HEK293 (cell line): ENCODE measurements around the gene DLD.
A peak's percentile ranks its signal among the peaks of the same experiment; 100 is the strongest.

Experiments
- CTCF ChIA-PET: fragments of 350-600 bp; formaldehyde crosslinking; extraction: SDS; loops from one replicate; lab custom pipeline; 2021; ENCODE audit warnings: antibody characterized with exemption; lab: Yijun Ruan, JAX
- POLR2A ChIA-PET: fragments of 300-600 bp; formaldehyde crosslinking; extraction: SDS; loops from one replicate; lab custom pipeline; 2020; ENCODE audit warnings: antibody characterized with exemption, inconsistent platforms; lab: Yijun Ruan, JAX
- H3K27ac ChIP-seq: fragments of 200-500 bp; sonication (Bioruptor generic); 2 replicates; pipeline ENCODE4 v1.5.1; 2014; ENCODE audit warnings: low read depth, low read length, control low read depth, inconsistent platforms; ENCODE audit errors: extremely low read depth
- H3K36me3 ChIP-seq, 2 experiments: fragments of 200-500 bp in 1 of 2; sonication (Bioruptor generic) in 1 of 2; 1 replicate in 1 of 2; 2 replicates in 1 of 2; pipeline ENCODE4 v1.5.1; 2014 to 2017; ENCODE audit warnings: inconsistent platforms in 2 of 2, low read length in 2 of 2; ENCODE audit not compliant: control insufficient read depth in 2 of 2, insufficient read depth in 1 of 2
- H3K4me1 ChIP-seq: fragments of 200-500 bp; sonication (Bioruptor generic); 2 replicates; pipeline ENCODE4 v1.5.1; 2014; ENCODE audit warnings: mild to moderate bottlenecking, low read length, inconsistent platforms; ENCODE audit not compliant: control insufficient read depth, insufficient read depth
- H3K4me3 ChIP-seq: 2 replicates; pipeline ENCODE4 v1.5.1; 2011; ENCODE audit warnings: low read depth, mild to moderate bottlenecking, control low read depth, low read length, moderate library complexity
- H3K9me3 ChIP-seq: fragments of 200-500 bp; sonication (Bioruptor generic); 2 replicates; pipeline ENCODE4 v1.5.1; 2014; ENCODE audit warnings: low read depth, low read length, inconsistent platforms; ENCODE audit not compliant: control insufficient read depth, insufficient read depth
- FEZF1 ChIP-seq: fragments of 450-650 bp; formaldehyde crosslinking; IDR thresholded peaks from 2 replicates; pipeline ENCODE4 v1.5.1; 2016; ENCODE audit warnings: missing biosample characterization, missing genetic modification characterization
- IKZF3 ChIP-seq: fragments of 450-650 bp; IDR thresholded peaks from 2 replicates; pipeline ENCODE4 v1.5.0; 2018; ENCODE audit warnings: missing biosample characterization, mild to moderate bottlenecking, missing genetic modification characterization, moderate library complexity
- KLF9 ChIP-seq: fragments of 450-650 bp; formaldehyde crosslinking; IDR thresholded peaks from 2 replicates; pipeline ENCODE4 v1.5.1; 2016; ENCODE audit warnings: missing biosample characterization, missing genetic modification characterization, low read depth
- MZF1 ChIP-seq: fragments of 450-650 bp; formaldehyde crosslinking; IDR thresholded peaks from 2 replicates; pipeline ENCODE4 v1.5.1; 2017; ENCODE audit warnings: missing biosample characterization, missing genetic modification characterization, borderline replicate concordance
- OSR2 ChIP-seq: fragments of 450-650 bp; formaldehyde crosslinking; IDR thresholded peaks from 2 replicates; pipeline ENCODE4 v1.5.1; 2016; ENCODE audit warnings: missing biosample characterization, missing genetic modification characterization
- PBX3 ChIP-seq: sonication (generic); formaldehyde crosslinking; IDR thresholded peaks from 2 replicates; pipeline ENCODE4 v1.8.1; 2022; ENCODE audit warnings: mild to moderate bottlenecking, moderate library complexity, missing genetic modification reagents
- PRDM10 ChIP-seq: fragments of 450-650 bp; formaldehyde crosslinking; IDR thresholded peaks from 2 replicates; pipeline ENCODE4 v1.5.1; 2016; ENCODE audit warnings: missing biosample characterization, missing genetic modification characterization
- PRDM6 ChIP-seq: fragments of 450-650 bp; formaldehyde crosslinking; IDR thresholded peaks from 2 replicates; pipeline ENCODE4 v1.5.1; 2017; ENCODE audit warnings: missing biosample characterization, missing genetic modification characterization
- SCRT2 ChIP-seq: fragments of 450-650 bp; formaldehyde crosslinking; IDR thresholded peaks from 2 replicates; pipeline ENCODE4 v1.5.1; 2016; ENCODE audit warnings: missing biosample characterization, missing genetic modification characterization
- SP7 ChIP-seq: fragments of 450-650 bp; formaldehyde crosslinking; IDR thresholded peaks from 2 replicates; pipeline ENCODE4 v1.5.1; 2016; ENCODE audit warnings: missing biosample characterization, missing genetic modification characterization
- YY2 ChIP-seq: fragments of 450-650 bp; formaldehyde crosslinking; IDR thresholded peaks from 2 replicates; pipeline ENCODE4 v1.5.1; 2016; ENCODE audit warnings: missing biosample characterization, missing genetic modification characterization
- ZBTB48 ChIP-seq: fragments of 450-650 bp; formaldehyde crosslinking; IDR thresholded peaks from 2 replicates; pipeline ENCODE4 v1.5.1; 2016; ENCODE audit warnings: missing biosample characterization, missing genetic modification characterization
- ZNF362 ChIP-seq: fragments of 450-650 bp; formaldehyde crosslinking; IDR thresholded peaks from 2 replicates; pipeline ENCODE4 v1.5.1; 2016; ENCODE audit warnings: missing biosample characterization, missing genetic modification characterization
- ZNF548 ChIP-seq: fragments of 450-650 bp; formaldehyde crosslinking; IDR thresholded peaks from 2 replicates; pipeline ENCODE4 v1.5.1; 2016; ENCODE audit warnings: missing biosample characterization, missing genetic modification characterization
- ZNF600 ChIP-seq: fragments of 450-650 bp; formaldehyde crosslinking; IDR thresholded peaks from 2 replicates; pipeline ENCODE4 v1.5.1; 2016; ENCODE audit warnings: missing biosample characterization, missing genetic modification characterization
- ZNF629 ChIP-seq: fragments of 450-650 bp; formaldehyde crosslinking; IDR thresholded peaks from 2 replicates; pipeline ENCODE4 v1.5.1; 2017; ENCODE audit warnings: missing biosample characterization, missing genetic modification characterization
- ZNF692 ChIP-seq: fragments of 450-650 bp; formaldehyde crosslinking; IDR thresholded peaks from 2 replicates; pipeline ENCODE4 v1.5.1; 2016; ENCODE audit warnings: missing biosample characterization, missing genetic modification characterization
- ZSCAN4 ChIP-seq: fragments of 450-650 bp; formaldehyde crosslinking; IDR thresholded peaks from 2 replicates; pipeline ENCODE4 v1.5.1; 2017; ENCODE audit warnings: missing biosample characterization, missing genetic modification characterization

Gene DLD

GRCh38 chr7:107891636-107892366 is 818 bp downstream of the DLD start:
- TF ChIP-seq PBX3 (CRISPR knock-in tag) (no peak), SCRT2 (tag by site-specific recombination) (peak; percentile 63), IKZF3 (0 out of 2 replicates have a peak, but pooled peaks have one; percentile 13), ZNF362 (tag by site-specific recombination) (no peak), PRDM10 (tag by site-specific recombination) (0 out of 2 replicates have a peak, but pooled peaks have one; percentile 34), ZNF600 (tag by site-specific recombination) (peak; percentile 41; the same call in 1 of the 2 replicates), ZBTB48 (0 out of 2 replicates have a peak, but pooled peaks have one; percentile 22), ZNF692 (tag by site-specific recombination) (0 out of 2 replicates have a peak, but pooled peaks have one; percentile 17), PRDM6 (tag by site-specific recombination) (peak; percentile 35; the same call in 1 of the 2 replicates), OSR2 (peak; percentile 93), ZNF629 (tag by site-specific recombination) (peak; percentile 21; the same call in 1 of the 2 replicates), SP7 (peak; percentile 45; the same call in 1 of the 2 replicates), ZNF548 (tag by site-specific recombination) (no peak), KLF9 (tag by site-specific recombination) (0 out of 2 replicates have a peak, but pooled peaks have one; percentile 11), ZSCAN4 (no peak), YY2 (no peak), FEZF1 (0 out of 2 replicates have a peak, but pooled peaks have one; percentile 19), MZF1 (tag by site-specific recombination) (no peak)
- Histone ChIP-seq H3K4me3 (peak overlapping the region; percentile 69), H3K9me3 (no peaks in the 10 kb centered on the region), H3K27ac (peak overlapping the region; percentile 77), H3K36me3 (peaks cover 0 to 37% of the 10 kb centered on the region in 2 experiments), H3K4me1 (peaks cover 2% of the 10 kb centered on the region; the same call in 1 of the 2 replicates)
- ChIA-PET CTCF (interaction anchor here (0.7 to 3.5 kb wide), 4 partner anchors 12 to 254 kb away, joined by 3 to 28 read pairs (median 4); no protein-coding TSS in a partner anchor), POLR2A (interaction anchor here (0.6 kb wide), 1 partner anchor 141 kb away, joined by 3 read pairs; no protein-coding TSS in a partner anchor)
